Smooth muscle cell of the brain vasculature (primary cell): ENCODE results near the gene CCDC197.

Source experiments
- DNase-seq: peaks from one replicate; pipeline ENCODE4 v3.0.0-alpha.2; 2012; ENCODE audit warnings: low read depth, low spot score

Gene CCDC197

DNA sequence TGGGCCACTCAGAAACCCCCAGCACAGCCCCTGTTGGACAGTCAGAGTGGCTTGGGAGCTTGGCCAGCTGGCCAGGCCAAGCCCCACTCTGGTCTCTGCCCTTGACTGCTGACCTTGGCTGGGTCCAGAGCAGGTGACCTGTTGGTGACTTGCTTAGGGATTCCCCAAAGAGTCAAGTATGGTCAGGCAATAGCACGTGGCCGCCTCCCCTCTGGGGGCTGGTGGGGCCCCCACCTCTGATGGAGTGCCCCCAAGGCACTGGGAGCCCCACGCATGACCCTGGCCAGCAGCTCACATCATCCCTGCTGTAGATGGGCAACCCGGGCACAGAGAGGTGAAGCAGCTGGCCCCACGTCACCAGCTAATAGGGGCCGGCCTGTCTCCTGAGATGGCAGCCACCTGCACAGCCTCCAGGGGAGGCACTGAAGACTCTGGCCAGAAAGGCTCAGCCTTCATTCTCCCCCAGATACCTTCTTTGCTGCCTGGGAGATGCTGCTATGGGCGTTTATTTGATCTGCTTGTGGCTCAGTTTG lies 1.8 kb downstream of the CCDC197 start:
- DNase-seq, result no peak

DNA sequence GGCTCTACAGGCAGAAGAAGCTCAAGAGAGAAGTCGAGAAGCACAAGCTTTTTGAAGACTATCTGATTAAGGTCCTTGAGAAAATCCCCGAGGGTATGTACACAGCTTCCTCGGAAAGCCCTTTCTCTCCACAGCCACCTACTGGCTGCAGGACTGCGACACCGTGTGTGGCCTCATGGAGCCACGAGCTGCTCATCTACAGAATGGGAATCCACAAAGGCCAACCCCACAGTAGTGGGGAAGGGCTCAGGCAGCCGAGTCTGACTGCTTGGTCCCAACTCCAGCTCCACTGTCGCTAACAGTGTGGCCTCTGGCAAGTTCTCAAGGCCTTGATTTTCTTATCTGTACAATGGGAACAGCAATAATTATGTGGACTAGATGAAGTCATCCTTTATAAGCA lies 2.5 kb downstream of the CCDC197 start:
- no peak for DNase-seq

DNA sequence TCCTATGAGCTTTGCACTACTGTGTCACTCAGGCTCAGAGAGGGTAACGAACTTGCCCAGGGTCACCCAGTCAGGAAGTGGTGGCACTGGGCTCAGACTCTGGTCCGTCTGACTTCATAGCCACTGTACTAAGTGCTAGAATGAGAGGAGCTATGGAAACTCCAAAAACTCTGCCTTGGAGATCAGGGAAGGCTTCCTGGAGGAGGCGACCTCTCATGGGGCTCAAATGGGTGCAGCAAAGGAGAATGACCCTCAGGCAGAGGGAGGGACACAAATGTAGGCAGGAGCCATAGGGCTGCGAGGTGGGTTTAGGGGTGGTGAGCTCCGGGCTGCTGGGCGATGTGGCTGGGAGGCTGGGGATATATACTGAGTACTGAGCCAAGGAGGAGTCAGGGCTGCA lies 3.2 kb downstream of the CCDC197 start:
- no peak for DNase-seq

DNA sequence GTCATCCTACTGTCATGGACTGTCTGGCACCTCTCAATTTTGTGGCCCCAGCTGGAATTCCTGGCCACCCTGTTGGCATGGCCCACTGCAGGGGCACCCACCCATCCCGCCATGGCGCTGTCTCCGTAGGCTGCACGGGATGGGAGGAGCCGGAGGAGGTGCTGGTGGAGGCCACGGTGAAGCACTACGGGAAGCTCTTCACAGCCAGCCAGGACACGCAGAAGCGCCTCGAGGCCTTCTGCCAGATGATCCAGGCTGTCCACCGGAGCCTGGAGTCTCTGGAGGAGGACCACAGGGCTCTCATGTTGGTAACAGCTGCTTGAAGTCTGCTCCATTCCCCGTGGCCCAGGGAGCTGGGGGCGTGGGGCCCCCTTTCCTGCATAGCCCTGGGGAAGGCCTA lies 3.9 kb downstream of the CCDC197 start:
- DNase-seq, result no peak

DNA sequence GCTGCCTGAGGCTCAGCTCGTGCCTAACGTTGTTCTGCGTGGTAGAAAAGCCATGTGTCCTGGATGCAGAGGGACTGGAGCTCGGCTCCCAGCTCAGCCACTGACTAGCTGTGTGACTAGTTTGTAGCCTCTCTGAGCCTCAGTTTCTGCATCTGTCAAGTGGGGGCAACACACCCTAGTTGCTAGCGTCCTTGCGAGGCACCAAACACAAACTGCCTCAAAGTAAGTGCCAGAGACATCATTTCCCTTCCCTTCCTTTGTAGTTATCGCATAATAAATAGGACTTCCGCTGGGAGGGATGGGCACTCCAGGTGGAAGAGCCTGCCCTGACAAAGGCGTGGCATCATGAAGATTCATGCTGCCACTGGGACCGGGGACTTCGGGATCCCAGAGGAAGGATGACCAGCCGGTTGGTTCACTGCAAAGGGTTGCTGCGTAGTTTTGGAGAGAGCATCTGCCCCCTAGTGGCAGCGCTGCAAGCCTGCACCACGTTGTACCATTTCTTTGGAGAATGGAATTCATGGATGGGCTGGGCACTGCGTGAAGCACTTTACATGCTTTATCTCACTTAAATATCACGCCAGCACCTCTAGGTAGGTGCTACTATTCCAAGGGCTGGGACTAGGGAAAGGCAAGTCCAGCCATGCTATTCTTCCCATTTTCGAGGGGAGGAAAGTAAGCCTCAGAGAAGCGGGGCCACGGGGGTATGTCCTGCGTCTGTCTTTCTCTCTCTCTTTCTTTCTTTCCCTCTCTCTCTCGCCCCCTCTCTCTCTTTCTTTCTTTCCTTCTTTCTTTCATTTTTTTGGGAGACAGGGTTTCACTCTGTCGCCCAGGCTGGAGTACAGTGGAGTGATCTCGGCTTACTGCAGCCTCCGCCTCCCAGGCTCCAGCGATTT lies 4.6 kb downstream of the CCDC197 start:
- peak; percentile 43 for DNase-seq

DNA sequence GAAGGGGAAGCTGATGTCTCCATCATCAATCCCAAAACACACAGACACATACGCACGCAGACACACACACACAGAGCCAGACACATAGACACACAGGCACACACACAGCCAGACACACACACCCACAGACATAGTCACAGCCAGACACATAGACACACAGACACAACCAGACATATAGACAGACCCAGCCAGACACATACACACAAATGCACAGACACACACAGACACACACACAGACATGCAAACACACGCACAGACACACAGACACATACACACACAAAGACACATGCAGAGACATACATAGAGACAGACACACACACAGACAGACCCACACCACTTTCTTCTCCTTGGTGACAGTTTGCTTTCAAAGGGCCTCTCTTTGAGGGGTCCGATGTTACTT lies 6.3 kb downstream of the CCDC197 start:
- DNase-seq, result no peak

DNA sequence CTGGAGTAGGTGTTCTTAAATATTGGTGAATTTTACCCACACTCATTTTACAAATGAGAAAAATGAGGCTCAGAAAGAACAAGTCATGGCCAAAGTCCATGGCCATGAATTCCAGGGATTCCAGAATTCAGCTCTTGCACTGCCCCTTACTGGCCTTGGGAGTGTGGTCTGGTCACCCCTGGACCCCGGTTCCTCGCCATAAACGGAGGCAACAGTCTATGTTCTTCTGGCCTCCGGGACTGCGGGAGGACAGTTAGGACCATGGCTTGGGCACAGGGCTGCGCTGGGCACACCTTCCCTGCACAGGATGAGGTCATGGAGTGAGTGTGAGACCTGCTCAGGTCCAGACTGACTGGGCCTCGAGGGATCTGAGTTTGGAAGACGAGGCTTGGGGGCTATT lies 6.9 kb downstream of the CCDC197 start:
- DNase-seq, result no peak

DNA sequence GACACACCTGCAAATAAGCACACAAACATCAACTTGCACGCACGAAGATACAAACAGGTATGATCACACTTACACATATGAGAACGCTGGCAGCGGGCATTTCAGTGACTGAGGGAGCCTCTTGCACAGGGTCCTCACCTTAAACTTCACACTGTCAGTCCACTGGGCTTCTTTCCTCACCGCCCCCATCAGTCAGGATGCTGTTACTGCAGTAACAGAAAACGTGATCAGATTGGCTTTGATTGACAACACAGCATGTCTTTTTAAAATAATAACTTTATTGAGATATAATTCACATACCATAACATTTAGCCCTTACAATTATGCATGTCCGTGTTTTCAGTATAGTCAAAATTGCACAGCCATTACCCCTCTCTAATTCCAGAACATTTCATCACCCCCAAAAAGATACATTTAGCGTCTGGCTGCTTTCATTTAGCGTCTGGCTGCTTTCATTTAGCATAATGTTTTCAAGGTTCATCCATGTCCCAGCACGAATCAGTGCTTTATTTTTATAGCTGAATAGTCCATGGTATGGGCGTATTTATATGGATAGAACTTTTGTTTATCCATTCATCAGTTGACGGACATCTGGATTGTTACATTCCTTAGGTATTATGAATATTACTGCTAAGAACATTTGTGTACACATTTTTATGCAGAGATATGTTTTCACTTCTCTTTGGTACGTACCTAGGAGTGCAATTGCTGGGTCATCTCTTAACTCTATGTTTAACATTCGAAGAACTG lies 8.4 kb downstream of the CCDC197 start:
- no peak for DNase-seq

DNA sequence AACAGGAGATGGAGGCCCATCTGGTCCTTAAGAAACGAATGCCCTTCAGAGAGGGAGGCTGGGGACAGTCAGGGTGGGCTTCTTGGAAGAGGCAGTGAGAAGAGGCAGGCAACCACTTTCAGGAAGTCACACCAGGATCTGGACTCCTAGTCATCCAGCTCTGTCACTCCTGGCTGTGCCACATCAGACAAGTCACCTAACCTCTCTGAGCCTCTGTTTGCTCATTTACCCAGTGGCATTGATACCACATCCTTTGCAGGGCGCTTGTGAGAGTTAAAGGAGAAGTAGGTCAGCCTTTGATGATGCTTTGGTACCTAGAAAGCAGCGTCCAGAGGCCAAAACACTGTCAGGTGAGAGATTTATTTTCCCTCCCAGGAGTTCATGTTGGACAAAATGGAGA lies 11.1 kb downstream of the CCDC197 start:
- DNase-seq, result no peak

DNA sequence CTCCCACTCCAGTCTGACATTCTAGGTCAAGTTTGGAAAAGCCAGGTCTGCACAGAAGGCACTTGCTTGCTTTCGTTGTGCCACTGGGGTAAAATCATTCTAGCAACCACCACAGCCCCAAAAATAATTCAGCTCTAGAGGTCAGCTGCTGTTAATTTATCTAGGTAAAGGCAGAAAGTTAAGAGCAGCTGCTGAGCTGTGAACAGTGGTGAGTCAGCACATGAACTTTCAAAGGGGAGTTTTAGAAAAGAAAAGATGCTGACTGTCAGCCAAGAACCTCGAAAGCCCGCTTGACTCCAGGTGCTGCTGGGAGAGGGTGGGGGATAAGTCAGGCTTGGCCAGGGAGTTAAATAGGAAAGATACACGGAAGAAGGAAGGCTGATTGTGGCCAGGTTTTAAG lies 12.7 kb downstream of the CCDC197 start:
- no peak for DNase-seq

DNA sequence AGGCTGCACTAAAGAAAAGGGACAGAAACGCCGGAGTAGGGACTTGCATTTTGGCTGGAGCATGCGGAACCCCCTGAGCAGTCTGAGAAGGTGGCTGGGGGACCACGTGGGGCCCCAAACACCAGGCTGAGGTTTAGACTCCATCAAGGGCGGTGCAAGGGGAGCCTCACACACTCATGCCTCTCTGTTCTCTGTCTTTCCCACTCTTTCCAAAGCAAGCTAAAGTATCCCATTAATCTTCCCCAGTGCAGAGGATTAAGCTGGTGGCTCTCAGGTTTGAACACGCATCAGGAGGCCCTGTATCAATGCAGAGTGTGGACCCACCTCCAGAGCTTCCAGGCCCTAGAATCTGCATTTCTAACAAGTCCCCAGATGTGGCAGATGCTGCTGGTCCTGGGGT lies 13.5 kb downstream of the CCDC197 start:
- DNase-seq, result no peak

DNA sequence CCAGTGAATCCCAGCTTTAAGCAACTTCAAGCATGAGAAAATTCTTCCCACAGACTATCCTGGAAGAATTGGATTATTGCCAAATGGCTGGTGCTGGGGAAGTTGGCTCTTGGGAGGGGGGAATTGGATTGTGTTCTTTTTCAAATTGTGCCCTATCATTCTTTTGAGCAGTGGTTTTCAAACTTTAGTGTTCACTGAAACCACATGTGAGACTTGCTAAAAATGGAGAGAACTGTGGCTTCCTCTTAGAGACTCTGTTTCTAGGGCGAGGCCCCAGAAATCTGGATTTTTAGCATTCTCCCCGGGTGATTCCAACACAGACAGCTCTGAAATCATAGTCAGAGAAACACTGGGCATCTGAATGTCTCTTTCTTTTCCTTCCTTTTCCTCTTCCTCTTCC lies 14.7 kb downstream of the CCDC197 start:
- no peak for DNase-seq

DNA sequence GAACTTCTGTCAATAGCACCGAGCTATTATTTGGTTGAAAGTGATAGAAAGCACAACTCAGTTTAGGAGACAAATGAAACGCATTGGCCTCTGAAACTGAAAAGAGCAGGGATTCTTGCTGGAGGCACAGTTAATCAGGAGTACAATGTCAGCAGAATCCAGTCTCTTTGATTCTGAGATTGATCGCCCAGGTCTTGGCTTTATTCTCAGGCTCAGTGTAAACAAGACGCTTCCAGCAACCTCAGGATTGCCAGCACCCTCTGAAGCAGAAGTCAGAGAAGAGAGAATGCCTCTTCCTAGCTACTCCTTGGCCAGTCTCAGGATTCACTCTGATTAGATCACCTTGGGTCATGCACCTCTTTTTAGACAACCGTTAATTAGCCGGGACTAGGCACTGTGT lies 17.3 kb downstream of the CCDC197 start:
- no peak for DNase-seq

DNA sequence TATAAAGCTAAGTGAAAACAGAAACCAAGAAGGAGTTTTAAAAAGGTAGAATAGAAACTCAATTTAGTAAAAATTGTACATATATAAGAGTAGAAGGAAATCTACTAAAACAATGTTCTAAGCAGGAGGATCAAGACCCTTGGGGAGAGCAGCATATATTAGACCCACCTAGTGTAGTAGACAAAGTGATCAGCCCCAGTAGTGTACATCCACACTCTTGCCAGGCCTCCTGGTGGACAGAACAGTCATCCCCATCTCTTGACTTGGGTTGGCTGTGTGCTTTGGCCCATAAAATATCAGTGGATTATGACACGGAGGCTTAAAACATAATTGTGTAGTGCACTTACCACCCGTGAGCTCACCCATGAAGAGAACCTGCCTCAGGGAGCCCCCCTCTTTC lies 18.1 kb downstream of the CCDC197 start:
- DNase-seq, result no peak

DNA sequence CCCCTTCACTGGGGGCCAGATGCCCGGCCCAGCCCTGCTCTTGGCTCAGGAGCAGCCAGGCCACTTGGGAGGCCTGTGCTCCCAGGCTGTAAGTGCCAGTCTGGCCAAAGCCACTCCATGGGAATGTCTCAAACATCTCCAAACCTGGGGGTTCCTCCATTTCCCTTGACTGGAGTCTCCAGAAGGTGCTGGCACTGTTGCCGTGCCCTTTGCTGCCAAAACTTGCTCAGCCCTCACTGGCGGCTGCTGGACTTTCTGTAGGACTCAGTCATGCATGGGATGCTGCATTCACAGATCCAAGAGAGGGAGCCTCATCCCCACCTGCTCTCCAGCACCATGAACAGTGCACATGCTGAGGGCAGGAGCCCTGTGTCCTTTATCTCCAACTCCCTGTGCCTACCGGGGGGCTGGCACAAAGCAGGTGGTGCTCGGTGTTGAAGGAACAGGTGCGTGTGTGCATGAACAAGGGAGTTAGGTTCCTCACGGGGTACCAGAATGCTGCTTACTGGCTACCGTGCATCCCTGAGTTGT lies 19.4 kb downstream of the CCDC197 start:
- no peak for DNase-seq

DNA sequence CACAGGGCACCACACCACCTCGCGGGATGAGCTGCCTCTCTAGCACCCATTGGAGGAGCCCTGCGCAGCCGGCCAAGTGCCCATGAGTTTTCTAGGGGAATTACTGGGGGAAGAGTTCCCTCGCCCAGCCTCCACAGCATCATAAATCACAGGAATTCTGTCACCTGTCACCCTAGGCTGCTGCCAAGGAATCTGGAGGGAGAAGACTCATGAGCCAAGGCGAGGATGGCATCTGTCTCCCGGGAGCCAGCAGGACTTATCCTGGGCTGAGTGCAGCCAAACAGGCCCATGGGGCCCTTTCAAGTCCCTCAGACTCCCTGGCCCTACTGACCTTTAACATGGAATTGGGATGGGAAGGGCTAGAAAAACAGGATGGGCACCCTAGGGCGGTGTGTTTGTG lies 21.2 kb downstream of the CCDC197 start:
- DNase-seq, result no peak

DNA sequence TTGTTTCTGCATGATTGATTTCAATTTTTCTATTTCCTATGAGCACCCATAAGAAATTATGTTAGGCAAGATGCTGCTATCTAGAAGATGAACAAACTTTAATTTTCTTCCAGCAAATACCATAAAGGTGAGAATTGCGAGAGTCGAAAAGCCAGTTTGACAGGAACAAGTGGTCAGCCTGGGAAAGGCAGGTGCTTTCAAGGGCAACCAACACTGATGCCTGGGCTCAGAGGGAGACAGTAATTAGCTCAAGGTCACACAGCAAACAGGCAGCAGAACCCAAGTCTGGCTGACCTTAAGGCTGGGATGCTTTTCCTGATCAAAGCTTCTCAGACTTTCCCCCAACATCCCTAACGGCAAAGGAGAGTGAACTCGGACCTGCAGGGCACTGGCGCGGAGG lies 22.2 kb downstream of the CCDC197 start:
- DNase-seq, result no peak

DNA sequence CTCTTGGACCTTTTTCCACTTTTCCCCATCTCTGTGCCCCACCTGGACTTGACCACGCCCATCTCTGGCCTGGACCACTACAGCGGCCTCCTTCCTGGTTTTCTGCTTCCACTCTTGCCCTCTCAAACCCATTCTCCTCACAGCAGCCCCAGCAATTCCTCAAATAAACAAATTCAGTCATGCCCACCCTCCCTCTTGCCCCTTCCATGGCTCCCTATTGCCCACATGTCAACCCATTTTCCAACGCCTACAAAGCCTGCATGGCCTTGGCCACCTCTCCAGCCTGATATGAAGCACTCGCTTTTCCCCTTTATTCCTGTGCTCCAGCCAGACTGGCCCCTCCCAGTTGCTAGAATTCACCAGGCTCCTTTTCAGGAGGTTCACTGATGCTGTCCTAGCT lies 23.2 kb downstream of the CCDC197 start:
- DNase-seq, result no peak

DNA sequence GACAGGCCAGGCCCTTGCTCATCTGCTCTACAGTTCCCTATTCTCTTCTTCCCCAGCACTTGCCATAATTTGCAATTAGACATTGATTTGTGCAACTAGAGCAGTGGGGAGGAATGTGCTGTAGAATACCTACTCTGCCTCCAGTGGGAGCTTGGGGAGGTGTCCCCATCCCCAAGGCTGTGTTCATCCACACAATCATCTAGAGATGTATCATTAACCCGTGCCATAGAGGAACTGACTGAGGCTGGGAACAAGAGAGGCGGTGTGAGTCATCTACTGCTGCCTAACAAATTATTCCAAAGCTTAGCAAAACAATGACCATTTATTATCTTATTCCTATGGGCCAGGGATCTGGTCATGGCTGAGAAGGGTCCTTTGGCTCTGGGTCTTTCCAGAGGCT lies 23.9 kb downstream of the CCDC197 start:
- DNase-seq, result no peak

DNA sequence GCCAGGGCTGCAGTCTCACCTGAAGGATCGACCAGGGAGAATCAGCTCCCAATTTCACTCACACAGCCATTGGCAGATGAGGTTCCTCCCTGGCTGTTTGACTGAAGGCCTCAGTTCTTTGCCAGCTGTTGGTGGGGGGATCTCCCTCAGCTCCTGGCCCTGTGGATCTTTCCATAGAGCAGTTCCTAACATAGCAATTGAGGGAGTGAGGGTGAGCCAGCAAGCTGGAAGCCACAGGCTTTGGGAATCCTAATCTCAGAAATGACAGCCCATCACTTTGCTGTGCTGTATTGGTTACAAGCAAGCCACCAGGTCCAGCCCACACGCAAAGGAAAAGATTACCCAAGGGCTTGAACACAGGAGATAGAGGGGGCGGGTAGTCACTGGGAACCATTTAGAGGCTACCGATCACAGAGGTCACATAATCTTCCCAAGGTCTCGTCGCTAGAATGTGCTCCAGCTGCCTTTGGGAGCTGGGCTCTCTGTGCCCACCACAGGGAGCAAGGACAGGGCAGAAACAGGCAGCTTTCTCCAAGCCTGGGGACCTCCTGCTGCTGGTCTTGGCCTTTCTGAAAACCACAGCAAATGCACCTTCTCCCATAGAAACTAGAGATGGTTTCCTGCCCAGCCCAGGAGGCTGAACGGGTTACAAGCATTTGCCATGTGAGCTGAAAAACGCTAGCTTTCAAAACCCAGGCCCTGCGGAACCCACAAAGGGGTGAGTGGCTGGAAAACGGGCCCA lies 24.5 kb downstream of the CCDC197 start:
- DNase-seq, result no peak

DNA sequence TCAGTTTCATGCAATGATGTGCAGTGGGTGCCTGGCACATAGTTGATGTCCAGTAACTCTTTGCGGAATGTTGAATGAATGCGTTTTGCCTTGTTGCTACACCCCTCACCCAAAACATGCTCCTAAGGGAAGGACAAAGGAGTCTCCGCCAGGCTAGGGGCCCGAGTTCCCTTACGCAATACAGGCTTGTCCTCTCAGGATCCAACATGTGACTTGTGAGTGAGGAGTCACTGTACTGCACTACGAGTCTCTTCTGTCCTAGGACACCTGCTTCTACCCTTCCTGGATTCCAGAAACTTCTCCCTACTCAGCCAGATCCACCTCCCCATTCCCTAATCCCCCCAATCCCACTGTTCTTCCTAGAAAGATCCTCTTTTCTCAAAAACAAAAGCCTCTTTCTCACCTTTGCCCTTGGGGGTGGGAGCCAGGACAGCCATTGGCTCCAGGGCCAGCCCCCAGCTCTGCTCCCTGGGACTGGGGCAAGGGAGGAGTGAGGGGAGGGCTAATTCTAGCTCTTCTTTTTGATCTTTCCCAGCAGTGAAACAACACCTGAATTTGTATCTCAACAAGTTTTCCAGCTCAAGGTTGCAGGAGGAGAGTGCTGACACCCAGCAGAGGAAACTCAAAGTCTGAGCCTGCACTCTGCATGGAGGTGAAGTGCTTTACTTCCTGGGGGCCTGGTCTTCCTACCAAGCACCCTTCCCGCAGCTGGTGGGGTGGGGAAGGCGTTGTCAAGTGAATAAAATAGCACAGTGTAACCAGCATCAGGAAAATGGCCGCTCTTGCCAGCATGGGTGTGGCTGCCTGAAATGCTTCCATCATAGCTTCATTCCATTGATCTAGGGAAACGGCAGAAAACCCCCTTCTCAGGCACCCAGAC lies 25.7 kb downstream of the CCDC197 start:
- DNase-seq, result no peak
